Measurements from ENCODE around the gene SCN7A.

GRCh38 chr2:166468124-166469024 is 25.7 kb downstream of the SCN7A start:
- TF ChIP-seq, protein P1, sequence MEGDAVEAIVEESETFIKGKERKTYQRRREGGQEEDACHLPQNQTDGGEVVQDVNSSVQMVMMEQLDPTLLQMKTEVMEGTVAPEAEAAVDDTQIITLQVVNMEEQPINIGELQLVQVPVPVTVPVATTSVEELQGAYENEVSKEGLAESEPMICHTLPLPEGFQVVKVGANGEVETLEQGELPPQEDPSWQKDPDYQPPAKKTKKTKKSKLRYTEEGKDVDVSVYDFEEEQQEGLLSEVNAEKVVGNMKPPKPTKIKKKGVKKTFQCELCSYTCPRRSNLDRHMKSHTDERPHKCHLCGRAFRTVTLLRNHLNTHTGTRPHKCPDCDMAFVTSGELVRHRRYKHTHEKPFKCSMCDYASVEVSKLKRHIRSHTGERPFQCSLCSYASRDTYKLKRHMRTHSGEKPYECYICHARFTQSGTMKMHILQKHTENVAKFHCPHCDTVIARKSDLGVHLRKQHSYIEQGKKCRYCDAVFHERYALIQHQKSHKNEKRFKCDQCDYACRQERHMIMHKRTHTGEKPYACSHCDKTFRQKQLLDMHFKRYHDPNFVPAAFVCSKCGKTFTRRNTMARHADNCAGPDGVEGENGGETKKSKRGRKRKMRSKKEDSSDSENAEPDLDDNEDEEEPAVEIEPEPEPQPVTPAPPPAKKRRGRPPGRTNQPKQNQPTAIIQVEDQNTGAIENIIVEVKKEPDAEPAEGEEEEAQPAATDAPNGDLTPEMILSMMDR (IDR thresholded peaks at IDR 0.05) = no peak
- TF ChIP-seq POLR2A (IDR thresholded peaks at IDR 0.05) = no peak
- TF ChIP-seq EP300 (IDR thresholded peaks at IDR 0.05) = no peak

Data from ovary (tissue), 3 donors.